H1 (cell line): ENCODE results near the gene KTI12. TPM values are rescaled to one million over a fixed set of nuclear protein-coding genes. Genes with fewer than 3 reads are reported as not detected.
"Not testable (repeated sequence)": the region's sequence is repeated elsewhere in the genome, so short reads cannot be mapped to it uniquely, and the experiment has no call there.

ENCODE experiments used
- CTCF ChIA-PET: fragments of 300-600 bp; sonication (Branson Sonifier 250); formaldehyde crosslinking; loops from one replicate; lab custom pipeline; 2021; ENCODE audit not compliant: partially characterized antibody; lab: Charles Lee
- POLR2A ChIA-PET: fragments of 300-600 bp; sonication (Branson Sonifier 250); formaldehyde crosslinking; loops from one replicate; lab custom pipeline; 2021; ENCODE audit warnings: inconsistent platforms; ENCODE audit not compliant: partially characterized antibody; lab: Charles Lee
- DNase-seq, 2 experiments: peaks; one replicate each; pipeline versions ENCODE4 v3.0.0 to v3.0.0-alpha.2; 2010 to 2022; ENCODE audit warnings: low spot score in 2 of 2, low read depth in 1 of 2, mixed read lengths in 1 of 2
- FAIRE-seq: peaks from 2 replicates; lab custom pipeline; 2011; peaks lifted over from hg19 to GRCh38; lab: Jason Lieb, UNC
- H2AFZ ChIP-seq: 2 replicates; pipeline ENCODE4 v1.8.1; 2012; ENCODE audit warnings: low read length, inconsistent platforms
- H2AK5ac ChIP-seq: 2 replicates; pipeline ENCODE4 v1.6.1; 2013; ENCODE audit warnings: low read depth, low read length
- H2BK120ac ChIP-seq: replicated peaks from 2 replicates; pipeline ENCODE3; 2013; ENCODE audit warnings: low read depth, low read length, inconsistent platforms
- H2BK12ac ChIP-seq: 2 replicates; pipeline ENCODE4 v1.6.1; 2013; ENCODE audit warnings: low read depth, low read length
- H2BK15ac ChIP-seq: 2 replicates; pipeline ENCODE4 v1.6.1; 2013; ENCODE audit warnings: low read length
- H2BK20ac ChIP-seq: 2 replicates; pipeline ENCODE4 v1.6.1; 2013; ENCODE audit warnings: low read length
- H2BK5ac ChIP-seq: 2 replicates; pipeline ENCODE4 v1.6.1; 2013; ENCODE audit warnings: low read depth, low read length
- H3K14ac ChIP-seq: 2 replicates; pipeline ENCODE4 v1.6.1; 2013; ENCODE audit warnings: inconsistent platforms; ENCODE audit not compliant: insufficient read length
- H3K18ac ChIP-seq: 2 replicates; pipeline ENCODE4 v1.6.1; 2013; ENCODE audit warnings: low read length; ENCODE audit errors: extremely low read depth
- H3K23ac ChIP-seq: 2 replicates; pipeline ENCODE4 v1.6.1; 2013; ENCODE audit warnings: inconsistent platforms; ENCODE audit not compliant: insufficient read length
- H3K23me2 ChIP-seq: 2 replicates; pipeline ENCODE4 v1.6.1; 2013; ENCODE audit warnings: low read depth, low read length
- H3K27ac ChIP-seq: 2 replicates; pipeline ENCODE4 v1.6.1; 2011; ENCODE audit warnings: low read depth, low read length, inconsistent platforms
- H3K27me3 ChIP-seq, 4 experiments: replicated peaks in 1 of 4; 1 replicate in 1 of 4; 2 replicates in 3 of 4; pipeline versions ENCODE4 v1.6.1 to v1.8.1; 2011 to 2013; ENCODE audit warnings: low read length in 3 of 4, mild to moderate bottlenecking in 3 of 4, inconsistent platforms in 2 of 4, mixed read lengths in 2 of 4, moderate library complexity in 1 of 4; ENCODE audit not compliant: control insufficient read depth in 3 of 4, insufficient read depth in 3 of 4; ENCODE audit errors: extremely low read depth in 1 of 4
- H3K36me3 ChIP-seq, 4 experiments: 2 replicates each; pipeline versions ENCODE4 v1.6.1 to v1.8.1; 2011 to 2013; ENCODE audit warnings: mild to moderate bottlenecking in 4 of 4, low read length in 3 of 4, moderate library complexity in 2 of 4, control low read depth in 1 of 4, inconsistent platforms in 1 of 4; ENCODE audit not compliant: insufficient read depth in 4 of 4, control insufficient read depth in 2 of 4
- H3K4ac ChIP-seq: replicated peaks from 2 replicates; pipeline ENCODE3; 2013; ENCODE audit warnings: low read length, low read depth, mixed read lengths, inconsistent platforms; ENCODE audit not compliant: insufficient read length
- H3K4me1 ChIP-seq, 4 experiments: replicated peaks in 1 of 4; 1 replicate in 1 of 4; 2 replicates in 3 of 4; pipeline versions ENCODE4 v1.6.1 to v1.8.1; 2011 to 2013; ENCODE audit warnings: low read length in 3 of 4, inconsistent platforms in 2 of 4, mixed read lengths in 1 of 4; ENCODE audit not compliant: insufficient read depth in 4 of 4, control insufficient read depth in 3 of 4
- H3K4me2 ChIP-seq, 2 experiments: 2 replicates each; pipeline versions ENCODE4 v1.6.1 to v1.8.1; 2011 to 2013; ENCODE audit warnings: low read depth in 2 of 2, low read length in 2 of 2, control low read depth in 1 of 2, inconsistent platforms in 1 of 2, mild to moderate bottlenecking in 1 of 2; ENCODE audit not compliant: insufficient read depth in 1 of 2
- H3K4me3 ChIP-seq, 4 experiments: fragments of 200-600, 300-600 bp in 1 of 4; sonication (generic), shearing (Covaris generic), sonication (Bioruptor Twin) in 1 of 4; 2 replicates each; pipeline versions ENCODE4 v1.5.1 to v1.8.1; 2011 to 2016; ENCODE audit warnings: low read length in 4 of 4, low read depth in 3 of 4, control low read depth in 2 of 4, inconsistent platforms in 2 of 4, mild to moderate bottlenecking in 2 of 4, mixed read lengths in 1 of 4, moderate library complexity in 1 of 4; ENCODE audit not compliant: insufficient read depth in 2 of 4; ENCODE audit errors: extremely low read depth in 1 of 4
- H3K56ac ChIP-seq: replicated peaks from 2 replicates; pipeline ENCODE3; 2013; ENCODE audit warnings: low read depth, mild to moderate bottlenecking, mixed read lengths, low read length, inconsistent platforms; ENCODE audit not compliant: insufficient read length
- H3K79me1 ChIP-seq: 2 replicates; pipeline ENCODE4 v1.6.1; 2013; ENCODE audit warnings: low read depth, low read length, control low read depth
- H3K79me2 ChIP-seq, 2 experiments: 2 replicates each; pipeline versions ENCODE4 v1.6.1 to v1.8.1; 2012 to 2013; ENCODE audit warnings: low read length in 2 of 2, mild to moderate bottlenecking in 2 of 2, inconsistent platforms in 1 of 2; ENCODE audit not compliant: insufficient read depth in 2 of 2, control insufficient read depth in 1 of 2
- H3K9ac ChIP-seq, 4 experiments: replicated peaks in 1 of 4; 1 replicate in 1 of 4; 2 replicates in 3 of 4; pipeline versions ENCODE4 v1.6.1 to v1.8.1; 2011 to 2013; ENCODE audit warnings: low read depth in 3 of 4, low read length in 3 of 4, control low read depth in 2 of 4, mild to moderate bottlenecking in 2 of 4, moderate library complexity in 2 of 4, inconsistent platforms in 1 of 4; ENCODE audit errors: extremely low read depth in 1 of 4
- H3K9me3 ChIP-seq, 2 experiments: 2 replicates each; pipeline versions ENCODE4 v1.6.1 to v1.8.1; 2012 to 2013; ENCODE audit warnings: mild to moderate bottlenecking in 2 of 2, moderate library complexity in 2 of 2, control low read depth in 1 of 2, inconsistent platforms in 1 of 2, low read depth in 1 of 2, low read length in 1 of 2, mixed read lengths in 1 of 2; ENCODE audit not compliant: insufficient read depth in 2 of 2
- H4K20me1 ChIP-seq, 2 experiments: replicated peaks in 1 of 2; 2 replicates each; pipeline versions ENCODE3 to v1.8.1; 2011 to 2013; ENCODE audit warnings: inconsistent platforms in 2 of 2, low read length in 2 of 2, mild to moderate bottlenecking in 1 of 2; ENCODE audit not compliant: insufficient read depth in 2 of 2, control insufficient read depth in 1 of 2
- H4K5ac ChIP-seq: 2 replicates; pipeline ENCODE4 v1.6.1; 2013; ENCODE audit warnings: low read length, low read depth, mixed read lengths, inconsistent platforms; ENCODE audit not compliant: insufficient read length
- H4K8ac ChIP-seq: 2 replicates; pipeline ENCODE4 v1.8.0; 2013; ENCODE audit warnings: mild to moderate bottlenecking, moderate library complexity, low read length, inconsistent platforms; ENCODE audit not compliant: insufficient read depth; ENCODE audit errors: extremely low read depth
- H4K91ac ChIP-seq: replicated peaks from 2 replicates; pipeline ENCODE3; 2013; ENCODE audit warnings: low read length, mixed read lengths, inconsistent platforms; ENCODE audit not compliant: insufficient read length
- WGBS, 2 experiments: shearing (Covaris generic) in 1 of 2; methylation state at CpG; one replicate each; pipeline versions ENCODE4 v1.1.6 to v1.1.7; 2013 to 2015; ENCODE audit warnings: low lambda C conversion rate in 2 of 2, mixed read lengths in 2 of 2, inconsistent platforms in 1 of 2, low coverage in 1 of 2, missing lambda C conversion rate in 1 of 2; ENCODE audit not compliant: insufficient replicate concordance in 2 of 2, insufficient coverage in 1 of 2, insufficient read length in 1 of 2; ENCODE audit errors: extremely low coverage in 1 of 2, missing lambda C conversion rate in 1 of 2; 5-methylcytosine and 5-hydroxymethylcytosine counted together
- polyA plus RNA-seq, 7 experiments: library from polyadenylated mRNA; depleted of rRNA in 3 of 7; stranded (reverse) in 5 of 7; unstranded in 2 of 7; fragments of >200 nt in 5 of 7; fragments of 200-250 nt in 2 of 7; gene quantifications; 1 replicate in 5 of 7; 2 replicates in 1 of 7; 4 replicates in 1 of 7; pipeline versions ENCODE4 v1.2.1 to v1.2.3, GENCODE V29; 2011 to 2013; ENCODE audit warnings: missing spikeins in 2 of 7, mixed read lengths in 2 of 7
- total RNA-seq: library from RNA; stranded (reverse); fragmentation: NEBNext Ultra II Directional; extraction: Animal tissue kit (Norgen Biotek cat#: 25700); gene quantifications from 2 replicates; pipeline ENCODE4 v1.2.1, GENCODE V29; 2021

The KTI12 gene
- total and polyA plus RNA-seq, 2 of the 8 experiments (the other 6 are each of a cell fraction or from before 2014, with no cell fraction given), result 7.5 to 16.2 TPM

- peak overlapping the region; percentile 43 for H4K5ac ChIP-seq
- peak overlapping the region; percentile 2; the same call in 1 of the 2 replicates for H2BK20ac ChIP-seq
- H3K23me2 ChIP-seq, DNase-seq, H3K56ac ChIP-seq, H3K4ac ChIP-seq, H3K14ac ChIP-seq, H4K20me1 ChIP-seq, FAIRE-seq, H3K79me1 ChIP-seq, H2BK15ac ChIP-seq, H3K23ac ChIP-seq, H3K4me3 ChIP-seq, H3K9me3 ChIP-seq, H3K27me3 ChIP-seq, H3K79me2 ChIP-seq, H3K36me3 ChIP-seq: not testable (repeated sequence)
- POLR2A ChIA-PET, result interaction anchor here (1.1 kb wide), 1 partner anchor 9 kb away, joined by 3 read pairs; no protein-coding TSS in a partner anchor
- H4K8ac ChIP-seq, result peak overlapping the region; percentile 35; the same call in 1 of the 2 replicates
- peak overlapping the region; percentile 3; the same call in 1 of the 2 replicates for H2AFZ ChIP-seq
- 35% methylated on average over 5 of the region's 5 CpGs; no CpG with 5 or more reads in 1 of the 2 experiments for WGBS, 2 experiments
- peaks cover 5 to 14% (median 12%) of the 10 kb centered on the region in 4 experiments; a peak in 6 of 7 replicates for H3K4me1 ChIP-seq
- peak overlapping the region; percentile 88; the same call in 1 of the 2 replicates for H3K18ac ChIP-seq
- H3K27ac ChIP-seq, result peak overlapping the region; percentile 81
- H2AK5ac ChIP-seq, result peak overlapping the region; percentile 11; the same call in 1 of the 2 replicates
- peak overlapping the region; percentile 88 for H2BK120ac ChIP-seq
- peak overlapping the region; percentile 38 to 58 for H3K4me2 ChIP-seq
- CTCF ChIA-PET, result interaction anchor here (1.2 to 1.7 kb wide), 2 partner anchors 109 to 189 kb away, joined by 3 to 6 read pairs; no protein-coding TSS in a partner anchor
- peak overlapping the region; percentile 13 for H4K91ac ChIP-seq
- H2BK5ac ChIP-seq, result peak overlapping the region; percentile 62; the same call in 1 of the 2 replicates
- peak overlapping the region in 2 of 4 experiments; percentile 54 to 61; a peak in 5 of 7 replicates for H3K9ac ChIP-seq
- H2BK12ac ChIP-seq, result peak overlapping the region; percentile 97
Measured at GRCh38 chr1:52006081-52006553, 27.5 kb downstream of the KTI12 start.
